PC-3 (cell line): Measurements from ENCODE around the gene ENPP1.

ENCODE experiments used
- CTCF ChIP-seq: fragments of 300-600 bp; sonication (generic); conservative IDR thresholded peaks from 2 replicates; pipeline ENCODE4 v1.5.1; 2017; ENCODE audit warnings: antibody characterized with exemption, low read depth, mild to moderate bottlenecking, low read length
- EZH2 ChIP-seq: fragments of 300-600 bp; sonication (generic); IDR thresholded peaks from one replicate; pipeline ENCODE4 v1.6.1; 2017; ENCODE audit warnings: antibody characterized with exemption, mild to moderate bottlenecking, low read length; ENCODE audit not compliant: unreplicated experiment
- EZH2phosphoT487 ChIP-seq: fragments of 300-600 bp; sonication (generic); IDR thresholded peaks from 2 replicates; pipeline ENCODE4 v1.6.1; 2018; ENCODE audit warnings: mild to moderate bottlenecking, antibody characterized with exemption, low read length, borderline replicate concordance

- no peak for TF ChIP-seq CTCF
- TF ChIP-seq EZH2, result no peak
- TF ChIP-seq EZH2phosphoT487, result no peak
Observed at GRCh38 chr6:131910956-131911355, 103.1 kb downstream of the ENPP1 start.
